ENCODE data around the gene IL16.

- TF ChIP-seq, protein P1, sequence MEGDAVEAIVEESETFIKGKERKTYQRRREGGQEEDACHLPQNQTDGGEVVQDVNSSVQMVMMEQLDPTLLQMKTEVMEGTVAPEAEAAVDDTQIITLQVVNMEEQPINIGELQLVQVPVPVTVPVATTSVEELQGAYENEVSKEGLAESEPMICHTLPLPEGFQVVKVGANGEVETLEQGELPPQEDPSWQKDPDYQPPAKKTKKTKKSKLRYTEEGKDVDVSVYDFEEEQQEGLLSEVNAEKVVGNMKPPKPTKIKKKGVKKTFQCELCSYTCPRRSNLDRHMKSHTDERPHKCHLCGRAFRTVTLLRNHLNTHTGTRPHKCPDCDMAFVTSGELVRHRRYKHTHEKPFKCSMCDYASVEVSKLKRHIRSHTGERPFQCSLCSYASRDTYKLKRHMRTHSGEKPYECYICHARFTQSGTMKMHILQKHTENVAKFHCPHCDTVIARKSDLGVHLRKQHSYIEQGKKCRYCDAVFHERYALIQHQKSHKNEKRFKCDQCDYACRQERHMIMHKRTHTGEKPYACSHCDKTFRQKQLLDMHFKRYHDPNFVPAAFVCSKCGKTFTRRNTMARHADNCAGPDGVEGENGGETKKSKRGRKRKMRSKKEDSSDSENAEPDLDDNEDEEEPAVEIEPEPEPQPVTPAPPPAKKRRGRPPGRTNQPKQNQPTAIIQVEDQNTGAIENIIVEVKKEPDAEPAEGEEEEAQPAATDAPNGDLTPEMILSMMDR (IDR thresholded peaks at IDR 0.05), result no peak
- TF ChIP-seq ZFX (IDR thresholded peaks at IDR 0.05; ENCODE audit: borderline replicate concordance), result no peak
These were observed 28.6 kb upstream of the IL16 start for GRCh38 chr15:81168131-81168526.

Measured in 22Rv1 (cell line).